Naive B cell (primary cell): ENCODE measurements around the gene SCLY. TPM values are rescaled to one million over a fixed set of nuclear protein-coding genes. Genes with fewer than 3 reads are reported as not detected.
A peak's percentile ranks its signal among the peaks of the same experiment; 100 is the strongest.
"Not testable (repeated sequence)": the region's sequence is repeated elsewhere in the genome, so short reads cannot be mapped to it uniquely, and the experiment has no call there.

Source experiments
- ATAC-seq, 2 donors: fragments of 150-1000 bp; cut with Tn5 transposase; 2 replicates each; pipeline ENCODE4 v1.10.0; 2021; ENCODE audit warnings: low read depth in 2 of 2, mild to moderate bottlenecking in 2 of 2, moderate library complexity in 2 of 2
- DNase-seq: peaks from one replicate; pipeline ENCODE4 v3.0.0; 2022
- H3K27ac Mint-ChIP-seq, 6 donors: one replicate each; pipeline ENCODE4 v1.8.0; 2020 to 2022; ENCODE audit warnings: mild to moderate bottlenecking in 6 of 6, mixed read lengths in 6 of 6, moderate library complexity in 5 of 6, inconsistent platforms in 2 of 6
- H3K27me3 Mint-ChIP-seq, 3 donors: one replicate each; pipeline ENCODE4 v1.8.0; 2021 to 2022; ENCODE audit warnings: mixed read lengths in 3 of 3, mild to moderate bottlenecking in 1 of 3
- H3K36me3 Mint-ChIP-seq, 2 donors: one replicate each; pipeline ENCODE4 v1.8.0; 2020 to 2022; ENCODE audit warnings: mixed read lengths in 2 of 2, inconsistent platforms in 1 of 2, mild to moderate bottlenecking in 1 of 2
- H3K4me1 Mint-ChIP-seq, 3 donors: one replicate each; pipeline ENCODE4 v1.8.0; 2020 to 2022; ENCODE audit warnings: mixed read lengths in 3 of 3, inconsistent platforms in 1 of 3, mild to moderate bottlenecking in 1 of 3, moderate library complexity in 1 of 3
- H3K4me3 Mint-ChIP-seq, 8 donors: one replicate each; pipeline ENCODE4 v1.8.0; 2020 to 2022; ENCODE audit warnings: mild to moderate bottlenecking in 8 of 8, mixed read lengths in 8 of 8, moderate library complexity in 8 of 8, inconsistent platforms in 2 of 8
- H3K9me3 Mint-ChIP-seq, 7 donors: one replicate each; pipeline ENCODE4 v1.8.0; 2020 to 2022; ENCODE audit warnings: mixed read lengths in 7 of 7, mild to moderate bottlenecking in 5 of 7, inconsistent platforms in 2 of 7, moderate library complexity in 1 of 7
- polyA plus RNA-seq, 6 donors: library from polyadenylated mRNA; unstranded; fragments of 300-500 nt; fragmentation: Illumina TruSeq; gene quantifications; one replicate each; pipeline ENCODE4 v1.2.3, GENCODE V29; 2021; ENCODE audit warnings: low read depth in 6 of 6

Gene SCLY
- polyA plus RNA-seq, 6 donors from 2014 or later: 11.5 to 18.8 (median 15.6) TPM

DNA sequence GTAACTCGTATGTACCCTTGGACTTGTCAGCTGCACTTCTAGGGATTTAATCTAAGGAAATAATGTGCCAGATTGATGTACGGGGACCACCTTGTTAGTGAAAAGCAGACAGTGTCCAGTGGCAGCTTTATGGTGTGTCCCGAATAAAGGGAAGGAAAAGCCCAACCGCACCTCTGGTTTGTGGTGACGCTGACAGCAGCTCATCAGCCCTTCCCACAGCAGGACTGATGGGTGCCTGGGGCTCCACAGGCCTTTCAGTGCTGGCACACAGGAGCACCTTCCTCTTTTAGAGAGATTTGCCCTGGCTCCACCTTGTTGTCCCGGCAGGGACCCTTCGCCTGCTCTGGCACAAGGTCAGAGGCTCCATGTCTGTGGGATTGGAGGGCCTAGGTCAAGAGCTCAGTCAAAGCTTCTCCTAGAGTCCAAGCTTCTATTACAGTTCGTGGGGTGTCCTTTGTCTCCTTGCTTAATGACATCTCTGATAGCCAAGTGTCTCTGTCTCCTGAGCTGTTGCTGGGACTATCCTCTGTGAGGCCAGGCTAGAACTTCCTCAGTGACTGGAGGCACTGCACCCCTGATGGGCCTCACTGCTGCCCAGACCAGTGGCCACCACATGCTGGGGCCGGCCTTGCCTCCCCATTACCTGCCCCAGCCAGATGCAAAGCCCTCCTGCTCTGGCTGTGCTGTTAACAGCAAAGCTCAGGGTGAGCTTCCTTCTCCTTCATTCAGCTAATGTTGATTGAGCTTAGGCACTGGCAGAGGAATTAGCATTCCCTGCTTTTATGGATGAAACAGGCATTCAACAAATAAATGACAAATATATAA is 33.0 kb upstream of the SCLY start:
- ATAC-seq (no peak), DNase-seq (no peak)
- H3K4me1 Mint-ChIP-seq: no peaks in the 10 kb centered on the region
- H3K36me3 Mint-ChIP-seq: peaks cover 18 to 30% of the 10 kb centered on the region in 2 donors
- H3K9me3 Mint-ChIP-seq: no peaks in the 10 kb centered on the region
- no peak overlapping the region for H3K4me3 Mint-ChIP-seq
- H3K27ac Mint-ChIP-seq: peak overlapping the region in 2 of 6 donors; percentile 49 to 79
- no peaks in the 10 kb centered on the region for H3K27me3 Mint-ChIP-seq

DNA sequence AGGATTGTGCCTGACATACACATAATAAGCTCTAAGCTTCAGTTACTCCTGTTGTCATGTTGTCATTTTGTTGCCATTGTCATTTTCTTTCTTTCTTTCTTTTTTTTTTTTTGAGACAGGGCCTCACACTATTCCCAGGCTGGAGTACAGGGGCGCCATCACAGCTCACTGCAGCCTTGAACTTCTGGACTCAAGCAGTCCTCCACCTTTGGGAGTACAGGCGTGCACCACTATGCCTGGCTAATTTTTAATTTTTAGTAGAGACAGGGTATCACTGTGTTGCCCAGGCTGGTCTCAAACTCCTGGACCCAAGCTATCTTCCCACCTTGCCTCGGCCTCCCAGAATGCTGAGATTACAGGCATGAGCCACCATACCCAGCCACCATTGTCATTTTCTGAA is 30.9 kb upstream of the SCLY start:
- ATAC-seq (no peak), DNase-seq (no peak)
- Mint-ChIP-seq H3K36me3 (peaks cover 24 to 30% of the 10 kb centered on the region in 2 donors), H3K27ac (peak overlapping the region in 1 of 6 donors; percentile 47), H3K4me1 (no peaks in the 10 kb centered on the region), H3K4me3 (no peak overlapping the region), H3K9me3 (no peaks in the 10 kb centered on the region), H3K27me3 (no peaks in the 10 kb centered on the region)

DNA sequence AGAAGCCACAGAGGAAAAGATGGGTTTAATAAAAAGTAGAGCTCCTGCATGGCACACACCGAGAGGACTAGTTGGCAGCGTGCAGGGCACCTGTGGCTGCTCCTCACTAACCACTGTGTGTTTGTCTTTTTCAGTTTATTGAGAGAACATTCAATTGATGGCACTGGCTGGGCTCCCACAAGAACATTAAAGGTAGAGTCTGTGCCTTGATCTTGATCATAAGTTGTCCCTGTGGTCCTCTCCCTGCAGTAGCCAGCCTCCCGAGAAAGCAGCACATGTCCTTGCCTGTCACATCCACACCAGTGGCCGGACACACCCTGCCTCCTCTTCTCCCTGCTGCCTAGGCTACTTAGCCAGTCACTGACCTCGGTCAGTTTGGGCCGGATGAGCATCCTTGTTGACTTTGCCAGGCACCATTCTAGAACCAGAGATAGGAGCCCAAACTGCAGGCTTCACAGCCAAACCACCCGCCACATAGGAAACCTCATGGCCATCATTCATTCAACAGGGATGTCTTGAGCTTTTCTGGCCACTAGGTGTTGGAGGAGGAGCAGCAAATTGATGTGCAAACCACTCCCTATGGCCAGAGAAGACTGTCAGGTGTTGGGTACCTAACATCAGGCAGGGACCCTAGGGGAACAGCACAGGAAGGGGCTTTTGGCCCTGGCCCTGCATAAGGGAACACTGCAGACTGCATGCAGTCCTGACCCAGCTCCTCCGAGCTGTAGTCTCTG is 30.2 kb upstream of the SCLY start:
- H3K4me1 Mint-ChIP-seq: no peaks in the 10 kb centered on the region
- DNase-seq: no peak
- no peak overlapping the region for H3K4me3 Mint-ChIP-seq
- ATAC-seq: no peak
- no peaks in the 10 kb centered on the region for H3K9me3 Mint-ChIP-seq
- peak overlapping the region in 2 of 6 donors; percentile 33 for H3K27ac Mint-ChIP-seq
- H3K27me3 Mint-ChIP-seq: no peaks in the 10 kb centered on the region
- H3K36me3 Mint-ChIP-seq: peaks cover 19 to 25% of the 10 kb centered on the region in 2 donors

DNA sequence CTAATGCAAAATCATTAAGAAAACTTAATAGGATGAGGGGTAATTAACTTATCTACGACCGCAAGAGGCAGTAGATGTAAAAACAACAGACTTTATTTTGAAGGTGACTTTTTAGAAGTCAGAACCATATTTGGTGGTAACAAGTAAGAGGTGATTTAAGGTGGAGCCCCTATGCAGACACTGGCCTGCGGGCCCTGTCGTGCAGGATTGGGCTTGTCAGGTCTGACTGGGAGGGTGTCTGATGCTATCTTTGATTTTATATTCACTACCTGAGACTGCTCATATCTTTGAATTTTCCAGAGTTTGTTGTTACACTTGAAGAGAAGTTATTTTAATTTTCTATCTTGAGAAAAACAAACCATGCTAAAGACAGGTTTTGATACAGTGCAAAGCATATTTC is 29.1 kb upstream of the SCLY start:
- H3K36me3 Mint-ChIP-seq: peaks cover 24 to 28% of the 10 kb centered on the region in 2 donors
- H3K27ac Mint-ChIP-seq: no peak overlapping the region
- H3K4me1 Mint-ChIP-seq: no peaks in the 10 kb centered on the region
- no peaks in the 10 kb centered on the region for H3K27me3 Mint-ChIP-seq
- ATAC-seq: no peak
- H3K9me3 Mint-ChIP-seq: no peaks in the 10 kb centered on the region
- no peak overlapping the region for H3K4me3 Mint-ChIP-seq
- DNase-seq: no peak

DNA sequence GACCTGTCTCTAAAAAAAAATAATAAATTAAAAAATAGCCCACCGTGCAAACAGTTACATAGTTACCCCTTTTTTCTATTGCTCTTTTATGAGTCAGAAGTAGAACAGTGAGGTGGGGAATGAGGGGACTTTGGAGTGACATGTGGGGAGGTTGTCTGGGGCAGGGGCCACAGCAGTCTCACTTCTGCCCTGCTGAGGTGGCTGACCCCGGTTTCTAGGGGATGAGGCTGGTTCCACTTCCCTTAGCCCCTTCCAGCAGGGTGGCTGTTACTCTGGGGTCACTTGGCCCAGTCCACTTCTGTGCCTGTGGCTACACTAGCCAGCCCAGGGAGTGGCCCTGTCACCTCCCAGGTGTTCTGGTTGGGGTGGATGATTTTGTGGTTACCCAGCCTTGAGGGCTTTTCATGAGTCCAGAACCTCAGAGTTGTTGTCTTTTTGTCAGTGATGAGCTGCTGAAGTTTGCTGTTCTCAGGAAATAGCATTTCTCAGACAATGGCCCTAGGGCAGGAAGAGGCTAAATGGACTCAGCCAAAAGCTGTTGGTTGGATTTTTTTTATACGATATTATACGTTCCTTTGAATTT is 28.0 kb upstream of the SCLY start:
- H3K27me3 Mint-ChIP-seq: no peaks in the 10 kb centered on the region
- DNase-seq (no peak), ATAC-seq (no peak)
- no peak overlapping the region for H3K27ac Mint-ChIP-seq
- no peaks in the 10 kb centered on the region for H3K9me3 Mint-ChIP-seq
- no peaks in the 10 kb centered on the region for H3K4me1 Mint-ChIP-seq
- H3K4me3 Mint-ChIP-seq: no peak overlapping the region
- peaks cover 24% of the 10 kb centered on the region in 2 donors for H3K36me3 Mint-ChIP-seq

DNA sequence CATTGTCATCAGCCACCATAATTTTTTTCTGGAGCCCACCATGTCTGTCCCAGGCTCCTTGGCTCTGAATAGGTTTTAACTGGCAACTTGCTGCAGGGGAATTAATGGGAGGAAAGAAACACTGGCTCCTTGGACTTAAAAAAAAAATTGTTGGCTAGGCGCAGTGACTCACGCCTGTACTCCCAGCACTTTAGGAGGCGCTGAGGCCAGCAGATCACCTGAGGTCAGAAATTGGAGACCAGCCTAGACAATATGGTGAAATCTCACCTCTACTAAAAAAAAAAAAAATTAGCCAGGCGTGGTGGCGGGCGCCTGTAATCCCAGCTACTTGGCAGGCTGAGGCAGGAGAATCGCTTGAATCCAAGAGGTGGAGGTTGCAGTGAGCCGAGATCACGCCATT is 26.8 kb upstream of the SCLY start:
- not testable (repeated sequence) for H3K4me1 Mint-ChIP-seq

DNA sequence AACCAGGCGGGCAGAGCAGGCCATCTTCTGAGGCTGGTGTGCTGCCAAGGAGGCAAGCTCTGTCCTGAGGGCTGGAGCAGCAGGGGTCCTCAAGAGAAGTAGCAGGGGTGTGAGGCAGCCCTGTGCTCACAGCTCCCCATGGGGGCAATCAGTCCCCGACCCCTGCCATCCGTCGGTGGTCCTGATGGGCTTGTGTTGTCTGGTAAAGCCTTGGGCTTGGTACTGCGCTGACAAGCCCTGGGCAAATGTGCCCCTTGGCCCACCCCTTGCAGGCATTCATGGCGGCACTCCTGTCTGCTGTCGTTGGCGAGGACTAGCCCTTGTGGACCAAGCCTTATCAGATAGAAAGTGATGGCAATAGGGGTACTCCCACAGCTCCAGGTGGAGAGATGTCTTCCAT is 22.6 kb upstream of the SCLY start:
- ATAC-seq (no peak), DNase-seq (no peak)
- Mint-ChIP-seq H3K27ac (no peak overlapping the region), H3K4me3 (no peak overlapping the region), H3K27me3 (no peaks in the 10 kb centered on the region), H3K4me1 (peaks cover 0 to 4% (median 0%) of the 10 kb centered on the region in 3 donors), H3K9me3 (no peaks in the 10 kb centered on the region), H3K36me3 (peaks cover 18 to 28% of the 10 kb centered on the region in 2 donors)

More for the DNA sequence above, 26.8 kb upstream of the SCLY start:
- H3K9me3 Mint-ChIP-seq, H3K27me3 Mint-ChIP-seq, DNase-seq, ATAC-seq, H3K27ac Mint-ChIP-seq: not testable (repeated sequence)
- H3K4me3 Mint-ChIP-seq: peak overlapping the region in 1 of 8 donors; percentile 28
- peaks cover 24% of the 10 kb centered on the region in 2 donors for H3K36me3 Mint-ChIP-seq

DNA sequence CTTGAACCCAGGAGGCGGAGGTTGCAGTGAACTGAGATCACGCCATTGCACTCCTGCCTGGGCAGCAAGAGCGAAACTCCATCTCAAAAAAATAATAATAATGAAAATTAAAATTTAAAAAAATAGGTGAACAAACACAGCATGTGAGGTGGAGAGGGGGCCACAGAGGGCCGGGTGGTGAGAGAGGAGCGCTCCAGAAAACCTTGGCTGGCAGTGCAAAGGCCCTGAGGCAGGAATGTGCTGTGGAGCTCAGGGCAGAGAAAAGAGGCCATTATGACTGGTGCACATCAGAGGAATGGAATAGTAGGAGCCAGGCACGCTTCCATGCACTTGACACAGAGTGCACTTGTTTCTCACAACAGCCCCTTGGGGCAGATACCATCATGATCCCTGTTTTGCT is 21.6 kb upstream of the SCLY start:
- no peaks in the 10 kb centered on the region for H3K9me3 Mint-ChIP-seq
- no peak overlapping the region for H3K4me3 Mint-ChIP-seq
- H3K27me3 Mint-ChIP-seq: no peaks in the 10 kb centered on the region
- H3K4me1 Mint-ChIP-seq: peaks cover 0 to 4% (median 0%) of the 10 kb centered on the region in 3 donors
- H3K27ac Mint-ChIP-seq: peak overlapping the region in 1 of 6 donors; percentile 33
- DNase-seq (no peak), ATAC-seq (no peak)
- H3K36me3 Mint-ChIP-seq: peaks cover 18 to 23% of the 10 kb centered on the region in 2 donors

DNA sequence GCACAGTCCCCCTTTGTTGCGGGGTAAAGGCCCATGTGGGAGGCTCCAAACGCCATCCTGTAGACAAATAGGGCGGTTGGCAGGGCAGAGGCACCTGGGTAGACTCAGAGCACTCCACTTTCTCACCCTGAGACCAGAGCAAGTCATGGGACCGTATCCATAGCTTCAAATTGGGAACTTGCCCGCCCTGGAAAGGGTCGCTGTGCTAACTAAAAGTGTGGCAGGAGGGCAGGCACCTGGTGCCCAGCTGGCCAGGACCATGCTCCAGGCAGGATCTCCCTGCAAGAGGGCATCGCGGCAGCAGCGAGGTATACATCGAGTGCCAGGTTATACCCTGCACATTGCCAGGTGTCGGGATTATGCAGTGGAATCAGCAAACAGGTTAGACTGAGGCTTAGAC is 20.8 kb upstream of the SCLY start:
- no peak for ATAC-seq
- no peaks in the 10 kb centered on the region for H3K27me3 Mint-ChIP-seq
- DNase-seq: no peak
- H3K27ac Mint-ChIP-seq: no peak overlapping the region
- no peak overlapping the region for H3K4me3 Mint-ChIP-seq
- no peaks in the 10 kb centered on the region for H3K9me3 Mint-ChIP-seq
- peaks cover 0 to 4% (median 0%) of the 10 kb centered on the region in 3 donors for H3K4me1 Mint-ChIP-seq
- peaks cover 18 to 23% of the 10 kb centered on the region in 2 donors for H3K36me3 Mint-ChIP-seq

DNA sequence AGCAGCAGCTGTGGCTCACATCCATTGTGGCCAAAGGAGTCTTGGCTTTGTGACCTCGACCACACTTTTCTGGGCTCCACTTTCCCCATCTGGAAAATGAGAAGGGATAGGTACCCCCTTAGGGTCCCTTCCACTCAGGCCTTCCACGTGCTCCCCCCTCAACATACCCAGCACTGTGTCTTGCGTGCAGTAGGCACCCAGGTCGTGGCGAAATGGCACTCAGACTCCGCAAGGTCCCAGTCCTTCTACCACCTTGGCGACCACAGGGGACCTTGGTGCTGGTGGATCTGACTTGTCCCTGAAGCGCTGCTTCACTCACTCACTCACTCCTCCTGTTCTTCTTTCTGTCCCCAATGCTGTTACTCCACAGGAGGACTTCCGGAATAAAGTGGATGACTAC is 19.9 kb upstream of the SCLY start:
- no peaks in the 10 kb centered on the region for H3K9me3 Mint-ChIP-seq
- peaks cover 13 to 18% of the 10 kb centered on the region in 2 donors for H3K36me3 Mint-ChIP-seq
- H3K4me1 Mint-ChIP-seq: peaks cover 0 to 4% (median 0%) of the 10 kb centered on the region in 3 donors
- H3K27me3 Mint-ChIP-seq: no peaks in the 10 kb centered on the region
- no peak for DNase-seq
- H3K4me3 Mint-ChIP-seq: no peak overlapping the region
- no peak overlapping the region for H3K27ac Mint-ChIP-seq
- ATAC-seq: no peak

DNA sequence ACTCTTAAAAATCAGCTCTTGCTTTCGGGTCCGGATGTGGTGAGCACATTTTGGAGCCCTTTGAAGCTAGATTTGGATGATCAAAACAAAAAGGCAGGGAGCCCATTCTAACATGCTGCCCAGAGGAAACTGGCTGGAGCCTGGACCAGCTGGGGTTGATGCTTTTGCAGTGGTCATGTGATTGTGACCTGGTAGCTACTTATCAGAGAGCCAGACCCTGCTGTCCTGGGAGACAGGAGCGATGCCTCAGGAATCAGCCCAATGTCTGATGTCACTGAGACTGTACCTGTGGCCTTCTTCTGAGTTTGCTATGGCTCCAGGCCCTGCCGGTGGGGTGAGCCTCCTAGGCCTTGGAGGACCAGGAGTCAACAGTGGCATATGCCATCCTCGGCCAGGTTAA is 18.7 kb upstream of the SCLY start:
- DNase-seq (no peak), ATAC-seq (no peak)
- Mint-ChIP-seq H3K27ac (no peak overlapping the region), H3K4me1 (peaks cover 0 to 4% (median 0%) of the 10 kb centered on the region in 3 donors), H3K4me3 (no peak overlapping the region), H3K36me3 (peaks cover 16 to 18% of the 10 kb centered on the region in 2 donors), H3K27me3 (no peaks in the 10 kb centered on the region), H3K9me3 (peaks cover 0 to 3% (median 0%) of the 10 kb centered on the region in 7 donors)

DNA sequence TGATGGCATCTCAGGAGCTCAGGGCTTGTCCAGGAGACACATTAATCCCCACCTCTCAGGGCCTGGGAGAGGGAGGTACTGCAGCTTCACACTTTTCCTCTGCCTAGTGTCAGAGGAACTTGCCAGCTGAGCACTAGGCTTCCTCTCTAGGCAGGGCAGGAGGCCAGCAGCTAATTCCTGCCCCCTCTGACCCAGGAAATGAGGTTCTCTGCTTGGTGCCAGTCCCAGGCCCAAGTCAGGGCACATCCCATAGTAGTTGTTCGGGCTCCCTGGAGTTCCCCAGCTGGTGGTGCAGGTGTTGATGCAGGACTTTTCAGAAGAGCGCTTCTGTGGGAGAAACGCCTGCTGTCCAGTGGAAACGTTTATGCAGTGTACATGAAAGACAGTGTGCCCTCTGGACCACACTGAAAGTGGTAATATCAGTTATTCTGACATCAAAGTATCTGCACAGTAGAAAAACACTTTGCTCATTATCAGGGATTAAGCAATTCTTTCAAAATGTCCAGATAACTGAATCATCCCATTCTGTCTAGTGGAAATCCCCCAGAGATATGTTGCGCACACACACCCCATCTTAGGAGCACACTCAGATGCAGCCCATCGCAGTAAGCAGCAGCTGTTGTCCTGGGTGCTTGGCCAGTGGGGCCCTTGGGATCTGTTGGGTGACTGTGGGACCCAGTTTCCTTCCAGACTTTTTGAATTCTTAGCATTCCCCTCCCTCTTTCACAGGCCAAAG is 17.8 kb upstream of the SCLY start:
- DNase-seq: no peak
- Mint-ChIP-seq H3K27ac (peak overlapping the region in 1 of 6 donors; percentile 51), H3K36me3 (peaks cover 16 to 27% of the 10 kb centered on the region in 2 donors), H3K9me3 (peaks cover 3 to 12% (median 5%) of the 10 kb centered on the region in 7 donors), H3K4me3 (no peak overlapping the region), H3K4me1 (peaks cover 0 to 4% (median 0%) of the 10 kb centered on the region in 3 donors), H3K27me3 (no peaks in the 10 kb centered on the region)
- no peak for ATAC-seq

DNA sequence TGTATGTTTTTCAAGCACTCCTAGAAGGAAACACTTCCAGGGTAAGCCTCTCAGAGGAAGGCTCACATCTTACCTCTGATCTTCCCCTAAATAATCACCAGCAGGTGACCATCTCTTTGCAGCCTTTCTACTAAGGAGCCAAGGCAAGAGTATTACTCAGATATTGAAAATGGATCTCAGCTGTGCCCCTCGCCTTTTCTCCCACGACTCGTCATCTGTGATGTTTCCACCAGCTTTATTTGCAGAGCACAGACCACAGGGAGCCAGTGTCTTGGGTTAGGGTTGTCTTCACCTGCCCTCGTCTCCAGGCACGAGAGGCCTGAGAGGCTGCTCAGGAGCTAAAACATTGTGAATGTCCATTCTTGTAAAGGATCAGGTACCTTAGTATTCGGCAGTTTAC is 16.9 kb upstream of the SCLY start:
- ATAC-seq: no peak
- Mint-ChIP-seq H3K9me3 (peaks cover 4 to 21% (median 11%) of the 10 kb centered on the region in 7 donors), H3K27me3 (no peaks in the 10 kb centered on the region), H3K4me1 (peaks cover 0 to 4% (median 0%) of the 10 kb centered on the region in 3 donors), H3K4me3 (no peak overlapping the region), H3K27ac (no peak overlapping the region), H3K36me3 (peaks cover 16 to 36% of the 10 kb centered on the region in 2 donors)
- no peak for DNase-seq
